Fibroblast of peridontal ligament (primary cell): Measurements from ENCODE around the gene AGBL1.
A peak's percentile ranks its signal among the peaks of the same experiment; 100 is the strongest.

Source experiments
- DNase-seq: peaks from one replicate; pipeline ENCODE4 v3.0.0-alpha.2; 2010; ENCODE audit errors: extremely low read depth

The AGBL1 gene

GRCh38 chr15:86163816-86164215, 84.1 kb downstream of the AGBL1 start:
- DNase-seq = no peak

GRCh38 chr15:86164232-86164898, 84.7 kb downstream of the AGBL1 start:
- no peak for DNase-seq

- DNase-seq = no peak
These were observed 85.9 kb downstream of the AGBL1 start for GRCh38 chr15:86165265-86166211.

GRCh38 chr15:86167841-86168240, 88.2 kb downstream of the AGBL1 start:
- DNase-seq = no peak

- DNase-seq = no peak
These were observed 99.2 kb downstream of the AGBL1 start for GRCh38 chr15:86178845-86179244.

GRCh38 chr15:86183596-86184491, 104.2 kb downstream of the AGBL1 start:
- no peak for DNase-seq

GRCh38 chr15:86193716-86194380, 114.2 kb downstream of the AGBL1 start:
- no peak for DNase-seq

- DNase-seq = no peak
These were observed 118.1 kb downstream of the AGBL1 start for GRCh38 chr15:86197770-86198169.

- DNase-seq = no peak
These were observed 119.9 kb downstream of the AGBL1 start for GRCh38 chr15:86199467-86200145.

GRCh38 chr15:86201313-86202008, 121.8 kb downstream of the AGBL1 start:
- no peak for DNase-seq

- DNase-seq = no peak
These were observed 123.8 kb downstream of the AGBL1 start for GRCh38 chr15:86203462-86203861.

- no peak for DNase-seq
These were observed 125.4 kb downstream of the AGBL1 start for GRCh38 chr15:86205096-86205495.

GRCh38 chr15:86213420-86213819, 133.7 kb downstream of the AGBL1 start:
- DNase-seq = no peak

GRCh38 chr15:86213888-86214287, 134.2 kb downstream of the AGBL1 start:
- DNase-seq = no peak

- DNase-seq = no peak
These were observed 141.4 kb downstream of the AGBL1 start for GRCh38 chr15:86221119-86221518.

GRCh38 chr15:86229306-86229705, 149.6 kb downstream of the AGBL1 start:
- no peak for DNase-seq

GRCh38 chr15:86229936-86230335, 150.3 kb downstream of the AGBL1 start:
- DNase-seq = no peak

- DNase-seq = peak; percentile 49
These were observed 152.4 kb downstream of the AGBL1 start for GRCh38 chr15:86231864-86232721.

GRCh38 chr15:86235667-86236066, 156.0 kb downstream of the AGBL1 start:
- no peak for DNase-seq
